Stomach smooth muscle (tissue), 2 donors: ENCODE results near the gene DCAF12.

Experiments
- H3K27ac ChIP-seq: one replicate; pipeline ENCODE4 v1.7.0; 2013; ENCODE audit warnings: mild to moderate bottlenecking, low read length, inconsistent platforms
- H3K27me3 ChIP-seq, 2 donors: one replicate each; pipeline ENCODE4 v1.7.0; 2013; ENCODE audit warnings: low read length in 2 of 2; ENCODE audit not compliant: insufficient read depth in 2 of 2, control insufficient read depth in 1 of 2
- H3K36me3 ChIP-seq, 2 donors: one replicate each; pipeline ENCODE4 v1.7.0; 2013; ENCODE audit warnings: low read length in 2 of 2; ENCODE audit not compliant: control insufficient read depth in 2 of 2, insufficient read depth in 2 of 2
- H3K4me1 ChIP-seq: one replicate; pipeline ENCODE4 v1.7.0; 2013; ENCODE audit warnings: low read length; ENCODE audit not compliant: control insufficient read depth, insufficient read depth
- H3K4me3 ChIP-seq, 2 donors: one replicate each; pipeline ENCODE4 v1.7.0; 2013; ENCODE audit warnings: low read length in 2 of 2
- H3K9ac ChIP-seq, 2 donors: one replicate each; pipeline ENCODE4 v1.7.0; 2013; ENCODE audit warnings: low read length in 2 of 2, mild to moderate bottlenecking in 1 of 2
- H3K9me3 ChIP-seq, 2 donors: one replicate each; pipeline ENCODE4 v1.7.0; 2013; ENCODE audit warnings: low read length in 2 of 2; ENCODE audit not compliant: control insufficient read depth in 2 of 2
- donor health status: healthy.
- donor health status: Pancreatic carcinoma.

The DCAF12 gene

DNA sequence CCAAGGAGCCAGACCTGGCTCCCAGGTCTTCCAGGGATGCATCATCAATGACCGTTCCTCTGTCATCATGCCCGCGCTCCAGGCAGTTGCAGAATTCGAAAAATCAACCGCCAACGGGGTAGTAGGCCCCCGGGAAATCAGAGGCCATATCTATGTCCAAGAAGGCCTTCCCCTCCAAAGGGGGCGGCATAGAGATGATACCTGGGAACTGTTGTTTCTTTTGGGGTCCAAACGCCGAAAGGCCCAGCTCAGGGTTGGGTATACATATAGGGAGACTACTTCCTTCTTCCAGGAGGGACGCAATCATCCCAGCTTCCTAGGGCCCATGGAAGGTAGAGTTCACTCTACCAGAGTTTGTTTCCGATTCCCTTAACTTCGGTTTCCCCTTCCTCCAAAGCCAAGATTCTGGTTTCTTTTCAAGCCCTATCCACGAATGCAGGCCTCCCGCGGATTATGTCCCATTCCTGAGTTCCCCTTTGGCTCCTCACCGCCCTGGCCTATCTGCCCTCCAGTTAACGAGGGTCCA lies 754 bp downstream of the DCAF12 start:
- peaks cover 25% of the 10 kb centered on the region for H3K4me1 ChIP-seq
- H3K36me3 ChIP-seq, result peaks cover 9 to 12% of the 10 kb centered on the region in 2 donors
- no peaks in the 10 kb centered on the region for H3K9me3 ChIP-seq
- peak overlapping the region; percentile 95 to 96 for H3K9ac ChIP-seq
- peak overlapping the region; percentile 89 to 99 for H3K4me3 ChIP-seq
- H3K27me3 ChIP-seq, result no peaks in the 10 kb centered on the region
- peak overlapping the region; percentile 79 for H3K27ac ChIP-seq

DNA sequence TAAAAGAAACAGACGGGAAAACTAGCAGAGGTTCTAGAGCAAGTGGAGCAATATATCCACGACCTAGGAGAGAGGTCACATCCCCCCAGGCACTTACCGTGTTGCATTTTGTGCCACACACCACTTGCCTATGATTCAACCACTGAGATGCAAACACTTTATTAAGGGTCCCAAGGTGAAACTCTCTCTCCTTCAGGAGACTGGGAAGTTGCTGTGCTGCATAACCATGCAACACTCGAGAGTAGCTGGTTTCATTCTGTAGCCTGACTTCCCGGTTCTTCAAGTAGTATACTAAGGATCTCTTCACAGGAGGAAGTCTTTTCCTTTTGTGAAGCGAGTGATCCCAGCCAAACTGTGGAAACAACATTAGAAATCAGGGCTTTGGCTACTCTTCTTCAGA lies 1.6 kb downstream of the DCAF12 start:
- no peaks in the 10 kb centered on the region for H3K27me3 ChIP-seq
- H3K9me3 ChIP-seq, result no peaks in the 10 kb centered on the region
- H3K27ac ChIP-seq, result no peak overlapping the region
- H3K4me3 ChIP-seq, result peak overlapping the region; percentile 89 to 99
- H3K4me1 ChIP-seq, result peaks cover 25% of the 10 kb centered on the region
- H3K36me3 ChIP-seq, result peaks cover 9 to 12% of the 10 kb centered on the region in 2 donors
- peak overlapping the region; percentile 37 to 44 for H3K9ac ChIP-seq

DNA sequence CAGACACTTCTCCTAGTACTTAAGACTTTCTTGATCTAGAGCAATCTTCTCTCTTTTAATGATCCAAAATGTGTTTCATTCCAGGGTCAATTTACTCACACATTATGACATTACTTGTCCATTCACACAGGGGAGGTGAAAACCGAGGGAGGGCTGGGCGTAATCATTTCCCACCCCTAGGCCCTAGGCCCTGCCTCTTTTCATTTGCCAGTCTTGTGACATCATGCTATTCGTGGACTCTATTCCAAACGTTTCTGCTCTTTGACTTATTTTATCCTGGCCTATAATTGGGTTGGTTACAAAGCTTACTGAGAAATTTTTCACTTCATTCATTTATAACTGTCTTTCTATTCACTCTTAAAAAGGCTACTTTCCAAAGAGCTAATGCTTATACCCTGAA lies 2.4 kb downstream of the DCAF12 start:
- Histone ChIP-seq H3K9me3 (no peaks in the 10 kb centered on the region), H3K4me1 (peaks cover 25% of the 10 kb centered on the region), H3K9ac (peak overlapping the region in 1 of 2 donors; percentile 44), H3K36me3 (peaks cover 9 to 12% of the 10 kb centered on the region in 2 donors), H3K4me3 (no peak overlapping the region), H3K27ac (no peak overlapping the region), H3K27me3 (no peaks in the 10 kb centered on the region)

DNA sequence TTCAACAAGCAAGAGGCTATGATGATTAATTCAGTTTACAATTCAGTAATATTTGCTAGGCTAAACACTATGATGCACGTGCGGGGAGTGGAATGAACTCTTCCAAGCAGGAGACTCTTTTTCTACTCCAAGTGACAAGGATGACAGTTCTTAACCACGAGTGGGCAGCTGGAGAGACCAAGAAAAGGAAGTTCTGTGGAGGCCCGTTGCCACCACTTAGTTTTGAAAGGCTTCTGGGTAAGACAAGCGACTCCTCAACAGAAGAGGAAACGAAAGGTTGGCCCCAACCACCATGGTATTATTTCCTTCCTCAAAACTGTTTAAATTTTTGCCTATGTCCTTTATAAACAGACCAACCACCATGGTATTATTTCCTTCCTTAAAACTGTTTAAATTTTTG lies 2.8 kb downstream of the DCAF12 start:
- peak overlapping the region in 1 of 2 donors; percentile 9 for H3K4me3 ChIP-seq
- peak overlapping the region in 1 of 2 donors; percentile 44 for H3K9ac ChIP-seq
- H3K27ac ChIP-seq, result no peak overlapping the region

DNA sequence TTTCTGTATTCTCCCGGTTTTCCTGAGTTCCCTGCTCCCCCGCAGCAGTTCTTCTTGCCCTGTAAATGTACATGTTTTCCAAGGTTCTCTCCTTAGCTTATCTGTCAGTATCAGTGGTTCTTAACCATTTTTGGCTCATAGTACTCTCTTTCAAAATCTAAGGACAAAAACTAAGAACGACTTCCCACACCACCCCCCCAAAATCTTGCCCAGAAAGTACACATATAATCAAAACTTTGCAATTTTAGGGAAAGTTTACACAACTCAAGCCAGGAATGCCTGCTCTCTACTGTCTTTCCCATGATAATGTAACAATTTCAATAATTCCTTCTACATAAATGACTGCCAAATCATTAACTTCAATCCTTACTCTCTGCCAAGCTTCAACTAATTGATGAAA lies 4.5 kb downstream of the DCAF12 start:
- no peaks in the 10 kb centered on the region for H3K9me3 ChIP-seq
- no peak overlapping the region for H3K27ac ChIP-seq
- peaks cover 22% of the 10 kb centered on the region for H3K4me1 ChIP-seq
- H3K36me3 ChIP-seq, result peaks cover 10 to 13% of the 10 kb centered on the region in 2 donors
- H3K9ac ChIP-seq, result no peak overlapping the region
- H3K4me3 ChIP-seq, result no peak overlapping the region
- H3K27me3 ChIP-seq, result no peaks in the 10 kb centered on the region

More for the DNA sequence above, 2.8 kb downstream of the DCAF12 start:
- H3K9me3 ChIP-seq, result no peaks in the 10 kb centered on the region
- peaks cover 25% of the 10 kb centered on the region for H3K4me1 ChIP-seq
- peaks cover 9 to 12% of the 10 kb centered on the region in 2 donors for H3K36me3 ChIP-seq
- no peaks in the 10 kb centered on the region for H3K27me3 ChIP-seq

DNA sequence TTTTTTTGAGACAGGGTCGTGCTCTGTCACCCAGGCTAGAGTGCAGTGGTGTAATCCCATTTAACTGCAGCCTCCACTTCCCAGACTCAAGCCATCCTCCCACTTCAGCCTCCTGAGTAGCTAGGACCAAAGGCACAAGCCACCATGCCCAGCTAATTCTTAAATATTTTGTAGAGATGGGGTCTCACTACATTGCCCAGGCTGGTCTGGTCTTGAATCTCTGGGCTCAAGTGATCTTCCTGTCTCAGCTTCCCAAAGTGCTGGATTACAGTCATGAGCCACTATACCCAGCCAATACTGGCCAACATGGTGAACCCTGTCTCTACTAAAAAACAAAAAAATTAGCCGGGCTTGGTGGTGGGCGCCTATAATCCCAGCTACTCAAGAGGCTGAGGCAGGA lies 6.8 kb downstream of the DCAF12 start:
- Histone ChIP-seq H3K4me3 (no peak overlapping the region), H3K27ac (no peak overlapping the region), H3K9me3 (no peaks in the 10 kb centered on the region), H3K36me3 (peaks cover 12 to 13% of the 10 kb centered on the region in 2 donors), H3K27me3 (no peaks in the 10 kb centered on the region), H3K4me1 (peaks cover 9% of the 10 kb centered on the region), H3K9ac (no peak overlapping the region)

DNA sequence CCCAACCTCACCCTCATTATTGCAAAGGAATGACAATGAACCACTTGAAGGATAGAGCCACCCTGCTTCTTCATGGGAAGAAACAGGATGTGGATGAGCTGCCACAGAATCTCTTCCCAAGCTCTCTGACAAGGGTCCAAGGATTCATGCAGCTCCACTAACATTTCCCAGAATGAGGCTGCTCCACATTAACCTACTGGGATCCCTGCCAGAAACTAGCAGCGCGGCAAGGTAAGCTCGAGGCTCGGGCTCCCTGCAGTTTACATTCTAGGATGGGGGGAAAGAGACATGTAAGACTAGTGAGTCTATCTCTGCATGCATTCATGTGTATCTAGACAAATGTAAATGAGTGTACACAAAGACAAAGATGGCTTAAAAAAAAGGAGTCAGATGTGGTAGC lies 12.1 kb downstream of the DCAF12 start:
- Histone ChIP-seq H3K9me3 (no peaks in the 10 kb centered on the region), H3K36me3 (peaks cover 8 to 10% of the 10 kb centered on the region in 2 donors), H3K9ac (no peak overlapping the region), H3K27ac (no peak overlapping the region), H3K27me3 (no peaks in the 10 kb centered on the region), H3K4me3 (no peak overlapping the region), H3K4me1 (no peaks in the 10 kb centered on the region)

DNA sequence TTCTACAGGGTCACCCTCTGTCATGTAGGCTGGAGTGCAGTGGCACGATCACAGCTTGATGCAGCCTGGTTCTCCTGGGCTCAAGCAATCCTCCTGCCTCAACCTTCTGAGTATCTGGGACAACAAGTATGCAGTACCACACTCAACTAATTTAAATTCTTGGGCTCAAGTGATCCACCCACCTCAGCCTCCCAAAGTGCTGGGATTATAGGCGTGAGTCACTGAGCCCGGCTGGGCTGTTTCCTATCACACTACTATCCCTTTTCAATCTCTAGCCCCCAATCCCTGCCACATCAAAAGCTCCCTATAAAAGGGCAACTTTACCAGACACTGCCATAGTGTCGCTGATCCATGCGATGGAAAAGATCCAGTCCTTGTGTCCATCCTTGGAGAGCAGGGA lies 20.4 kb downstream of the DCAF12 start:
- no peak overlapping the region for H3K9ac ChIP-seq

DNA sequence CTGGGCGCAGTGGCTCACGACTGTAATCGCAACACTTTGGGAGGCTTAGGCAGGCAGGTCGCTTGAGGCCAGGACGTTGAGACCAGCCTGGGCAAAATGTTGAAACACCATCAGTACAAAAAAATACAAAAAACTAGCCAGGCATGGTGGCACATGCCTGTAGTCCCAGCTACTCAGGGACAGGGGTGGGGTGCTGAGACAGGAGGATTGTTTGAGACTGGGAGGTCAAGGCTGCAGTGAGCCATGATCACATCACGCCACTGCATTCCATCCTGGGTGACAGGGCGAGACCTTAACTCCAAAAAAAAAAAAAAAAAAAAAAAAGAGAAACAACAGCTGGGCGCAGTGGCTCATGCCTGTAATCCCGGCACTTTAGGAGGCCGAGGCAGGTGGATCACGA lies 23.7 kb downstream of the DCAF12 start:
- Histone ChIP-seq H3K4me3 (no peak overlapping the region), H3K27ac (no peak overlapping the region), H3K27me3 (no peaks in the 10 kb centered on the region), H3K9ac (no peak overlapping the region), H3K36me3 (peaks cover 45 to 49% of the 10 kb centered on the region in 2 donors), H3K4me1 (no peaks in the 10 kb centered on the region), H3K9me3 (no peaks in the 10 kb centered on the region)

More for the DNA sequence above, 20.4 kb downstream of the DCAF12 start:
- H3K4me3 ChIP-seq, result no peak overlapping the region
- H3K27me3 ChIP-seq, result no peaks in the 10 kb centered on the region
- H3K27ac ChIP-seq, result no peak overlapping the region
- H3K36me3 ChIP-seq, result peaks cover 45 to 46% of the 10 kb centered on the region in 2 donors
- no peaks in the 10 kb centered on the region for H3K4me1 ChIP-seq
- no peaks in the 10 kb centered on the region for H3K9me3 ChIP-seq

DNA sequence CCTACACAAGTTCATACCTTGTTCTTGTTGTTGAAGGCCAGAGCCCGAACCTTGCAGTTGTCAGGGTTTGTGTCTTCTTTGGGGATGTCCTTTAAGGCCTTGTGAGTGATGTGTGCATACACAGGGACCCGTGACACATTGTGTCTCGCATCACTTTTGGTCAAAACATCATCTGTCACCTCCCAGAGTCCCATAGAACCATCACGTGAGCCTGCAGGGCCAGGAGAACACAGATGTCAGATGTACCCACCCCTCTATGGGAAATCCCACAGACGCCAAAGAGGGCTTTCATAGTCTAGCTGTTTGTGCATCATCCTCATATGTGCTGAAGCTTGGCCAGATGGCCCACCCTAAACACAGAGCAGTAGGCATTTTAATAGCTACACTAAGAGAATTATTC lies 28.2 kb downstream of the DCAF12 start:
- H3K27me3 ChIP-seq, result no peaks in the 10 kb centered on the region
- H3K4me3 ChIP-seq, result no peak overlapping the region
- no peaks in the 10 kb centered on the region for H3K4me1 ChIP-seq
- no peak overlapping the region for H3K27ac ChIP-seq
- H3K9ac ChIP-seq, result no peak overlapping the region
- peaks cover 41 to 46% of the 10 kb centered on the region in 2 donors for H3K36me3 ChIP-seq
- no peaks in the 10 kb centered on the region for H3K9me3 ChIP-seq

DNA sequence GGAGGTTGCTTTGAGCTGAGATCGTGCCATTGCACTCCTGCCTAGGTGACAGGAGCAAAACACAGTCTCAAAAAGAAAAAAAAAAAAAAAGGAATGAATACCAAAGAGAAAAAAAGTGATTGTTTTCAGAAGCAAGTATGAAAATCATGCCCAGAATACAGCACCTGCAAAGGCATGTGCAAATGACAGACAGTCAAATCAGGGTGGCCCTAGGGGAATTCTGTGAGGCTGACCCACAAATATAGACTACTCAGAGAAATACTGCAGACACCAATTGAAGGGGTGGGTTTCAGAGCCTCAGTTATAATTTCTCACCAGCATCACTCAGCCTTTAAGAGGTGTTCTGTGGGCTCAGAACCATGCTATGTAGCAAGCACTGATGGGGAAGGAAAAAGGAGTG lies 28.6 kb downstream of the DCAF12 start:
- Histone ChIP-seq H3K4me3 (no peak overlapping the region), H3K9me3 (no peaks in the 10 kb centered on the region), H3K9ac (no peak overlapping the region), H3K36me3 (peaks cover 43 to 51% of the 10 kb centered on the region in 2 donors), H3K27ac (no peak overlapping the region), H3K27me3 (no peaks in the 10 kb centered on the region), H3K4me1 (no peaks in the 10 kb centered on the region)
